Muscle of leg (tissue), 11 donors: ENCODE data around the gene PLCH2. TPM values are rescaled to one million over a fixed set of nuclear protein-coding genes. Genes with fewer than 3 reads are reported as not detected.
A peak's percentile ranks its signal among the peaks of the same experiment; 100 is the strongest.
"Not testable (repeated sequence)": the region's sequence is repeated elsewhere in the genome, so short reads cannot be mapped to it uniquely, and the experiment has no call there.

Source experiments
- DNase-seq: peaks from one replicate; pipeline ENCODE4 v3.0.0; 2013
- H3K27ac ChIP-seq: one replicate; pipeline ENCODE4 v1.5.1; 2013; ENCODE audit warnings: mild to moderate bottlenecking, low read length, control low read depth
- H3K27me3 ChIP-seq: one replicate; pipeline ENCODE4 v1.6.1; 2013; ENCODE audit warnings: low read length; ENCODE audit not compliant: control insufficient read depth, insufficient read depth
- H3K36me3 ChIP-seq: one replicate; pipeline ENCODE4 v1.6.1; 2013; ENCODE audit warnings: low read length; ENCODE audit not compliant: control insufficient read depth, insufficient read depth
- H3K4me1 ChIP-seq: one replicate; pipeline ENCODE4 v1.6.1; 2013; ENCODE audit warnings: low read length; ENCODE audit not compliant: control insufficient read depth, insufficient read depth
- H3K4me3 ChIP-seq: one replicate; pipeline ENCODE4 v1.5.1; 2013; ENCODE audit warnings: low read length, control low read depth
- H3K9me3 ChIP-seq: replicated peaks from 2 replicates; pipeline ENCODE4 v1.6.1; 2013; ENCODE audit warnings: low read depth, low read length; ENCODE audit not compliant: control insufficient read depth
- WGBS: methylation state at CpG from one replicate; pipeline ENCODE4 v1.1.5; 2013; ENCODE audit warnings: missing lambda C conversion rate; ENCODE audit not compliant: insufficient coverage; 5-methylcytosine and 5-hydroxymethylcytosine counted together
- polyA plus RNA-seq, 8 donors: library from polyadenylated mRNA; unstranded; fragments of 120-200 nt; gene quantifications; one replicate each; pipeline versions ENCODE4 v1.2.1 to v1.2.3, GENCODE V29; 2013; ENCODE audit warnings: inconsistent platforms in 1 of 8, low replicate concordance in 1 of 8; ENCODE audit not compliant: insufficient read length in 8 of 8, insufficient read depth in 1 of 8
- total RNA-seq: library from RNA; stranded (reverse); fragments of 120-200 nt; gene quantifications from one replicate; pipeline ENCODE4 v1.2.4, GENCODE V29; 2013

The PLCH2 gene
- total and polyA plus RNA-seq, 9 donors = 0.35 to 3.4 (median 0.75) TPM

GRCh38 chr1:2439369-2439768 is 36.7 kb upstream of the PLCH2 start:
- H3K27me3 ChIP-seq = peaks cover 34% of the 10 kb centered on the region
- no peak for DNase-seq
- no peak overlapping the region for H3K4me3 ChIP-seq
- H3K9me3 ChIP-seq = no peaks in the 10 kb centered on the region
- H3K27ac ChIP-seq = no peak overlapping the region
- 54% methylated on average over 14 of the region's 15 CpGs for WGBS
- no peaks in the 10 kb centered on the region for H3K36me3 ChIP-seq
- H3K4me1 ChIP-seq = no peaks in the 10 kb centered on the region

DNA sequence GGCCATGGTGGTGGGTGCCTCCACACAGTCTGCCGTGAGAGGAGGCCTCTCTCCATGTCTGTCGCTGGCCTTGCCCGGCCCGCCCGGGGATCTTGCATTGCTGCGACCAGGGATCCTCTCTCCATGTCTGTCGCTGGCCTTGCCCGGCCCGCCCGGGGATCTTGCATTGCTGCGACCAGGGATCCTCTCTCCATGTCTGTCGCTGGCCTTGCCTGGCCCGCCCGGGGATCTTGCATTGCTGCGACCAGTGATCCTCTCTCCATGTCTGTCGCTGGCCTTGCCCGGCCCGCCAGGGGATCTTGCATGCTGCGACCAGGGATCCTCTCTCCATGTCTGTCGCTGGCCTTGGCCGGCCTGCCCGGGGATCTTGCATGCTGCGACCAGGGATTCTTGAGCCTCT is 35.7 kb upstream of the PLCH2 start:
- not testable (repeated sequence) for H3K4me1 ChIP-seq, DNase-seq, H3K9me3 ChIP-seq, H3K4me3 ChIP-seq, H3K27ac ChIP-seq, H3K36me3 ChIP-seq
- 94% methylated on average over 23 of the region's 23 CpGs for WGBS
- H3K27me3 ChIP-seq = peaks cover 38% of the 10 kb centered on the region

DNA sequence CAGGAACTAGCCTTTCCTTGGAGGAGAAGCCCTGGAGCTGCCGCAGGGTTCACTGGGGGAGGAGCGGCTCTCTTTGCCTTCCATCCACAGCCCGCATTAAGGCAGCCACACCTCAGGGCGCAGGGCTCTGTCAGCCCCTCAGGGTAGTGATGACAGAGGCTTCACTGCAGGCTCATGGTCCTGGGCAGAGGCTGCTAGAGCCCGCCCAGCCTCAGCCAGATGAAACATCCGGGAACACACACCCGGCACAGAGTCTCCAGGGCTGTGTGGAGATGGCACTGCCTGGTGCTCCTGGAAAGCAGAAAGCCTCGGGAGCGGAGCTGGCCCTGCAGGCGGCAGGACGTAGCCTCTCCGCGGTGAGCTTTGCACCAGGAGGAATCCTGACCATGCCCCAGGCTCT is 34.3 kb upstream of the PLCH2 start:
- 75% methylated on average over 13 of the region's 13 CpGs for WGBS

DNA sequence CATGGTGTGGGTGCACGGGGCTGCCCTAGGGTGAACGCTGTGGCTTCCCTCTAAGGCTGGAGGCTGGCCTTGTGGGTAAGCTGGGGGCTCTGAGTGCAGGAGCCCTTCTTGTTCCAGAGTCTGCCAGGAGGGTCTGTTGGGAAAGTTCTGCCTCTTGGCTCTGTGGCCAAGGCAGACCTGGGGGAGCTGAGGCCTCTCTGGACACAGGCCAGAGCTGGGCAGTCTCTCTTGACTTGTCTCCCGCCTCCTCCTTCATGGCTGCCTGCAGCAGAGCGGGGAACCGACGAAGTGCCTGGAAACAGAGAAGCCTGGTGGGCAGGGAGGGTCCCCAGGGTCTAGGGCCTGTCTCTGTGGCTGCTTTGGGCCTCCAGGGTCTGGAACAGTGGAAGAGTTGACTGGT is 33.4 kb upstream of the PLCH2 start:
- H3K27me3 ChIP-seq = peaks cover 61% of the 10 kb centered on the region

More for the DNA sequence above, 34.3 kb upstream of the PLCH2 start:
- no peak overlapping the region for H3K4me3 ChIP-seq
- H3K4me1 ChIP-seq = peaks cover 2% of the 10 kb centered on the region
- H3K27me3 ChIP-seq = peaks cover 52% of the 10 kb centered on the region
- H3K36me3 ChIP-seq = no peaks in the 10 kb centered on the region
- H3K9me3 ChIP-seq = no peaks in the 10 kb centered on the region
- H3K27ac ChIP-seq = no peak overlapping the region
- DNase-seq = no peak

GRCh38 chr1:2443277-2444137 is 32.6 kb upstream of the PLCH2 start:
- peak; percentile 16 for DNase-seq
- Histone ChIP-seq H3K36me3 (no peaks in the 10 kb centered on the region), H3K9me3 (no peaks in the 10 kb centered on the region), H3K27me3 (peaks cover 64% of the 10 kb centered on the region), H3K4me1 (peaks cover 2% of the 10 kb centered on the region), H3K4me3 (no peak overlapping the region), H3K27ac (no peak overlapping the region)
- WGBS = under 1% methylated on average over 107 of the region's 107 CpGs

More for the DNA sequence above, 33.4 kb upstream of the PLCH2 start:
- H3K4me1 ChIP-seq = peaks cover 2% of the 10 kb centered on the region
- no peak overlapping the region for H3K27ac ChIP-seq
- whole genome bisulfite sequencing = no CpG with 5 or more reads among the region's 6 CpGs
- H3K4me3 ChIP-seq = no peak overlapping the region
- no peaks in the 10 kb centered on the region for H3K36me3 ChIP-seq
- H3K9me3 ChIP-seq = no peaks in the 10 kb centered on the region
- no peak for DNase-seq

GRCh38 chr1:2444138-2444591 is 31.9 kb upstream of the PLCH2 start:
- H3K27ac ChIP-seq = no peak overlapping the region
- no peaks in the 10 kb centered on the region for H3K9me3 ChIP-seq
- H3K4me1 ChIP-seq = peaks cover 2% of the 10 kb centered on the region
- no peak for DNase-seq
- peaks cover 64% of the 10 kb centered on the region for H3K27me3 ChIP-seq
- 24% methylated on average over 19 of the region's 27 CpGs for WGBS
- no peaks in the 10 kb centered on the region for H3K36me3 ChIP-seq
- no peak overlapping the region for H3K4me3 ChIP-seq

- WGBS = 62% methylated on average over 11 of the region's 16 CpGs
- DNase-seq = no peak
- Histone ChIP-seq H3K4me1 (peaks cover 6% of the 10 kb centered on the region), H3K36me3 (no peaks in the 10 kb centered on the region), H3K27me3 (peaks cover 64% of the 10 kb centered on the region), H3K9me3 (no peaks in the 10 kb centered on the region), H3K4me3 (no peak overlapping the region), H3K27ac (no peak overlapping the region)
These were observed 30.8 kb upstream of the PLCH2 start for GRCh38 chr1:2445162-2445822.

GRCh38 chr1:2445823-2446215 is 30.3 kb upstream of the PLCH2 start:
- Histone ChIP-seq H3K36me3 (no peaks in the 10 kb centered on the region), H3K4me3 (no peak overlapping the region), H3K9me3 (no peaks in the 10 kb centered on the region), H3K4me1 (peaks cover 6% of the 10 kb centered on the region), H3K27me3 (peaks cover 62% of the 10 kb centered on the region), H3K27ac (no peak overlapping the region)
- WGBS = 75% methylated on average over 15 of the region's 15 CpGs
- no peak for DNase-seq

DNA sequence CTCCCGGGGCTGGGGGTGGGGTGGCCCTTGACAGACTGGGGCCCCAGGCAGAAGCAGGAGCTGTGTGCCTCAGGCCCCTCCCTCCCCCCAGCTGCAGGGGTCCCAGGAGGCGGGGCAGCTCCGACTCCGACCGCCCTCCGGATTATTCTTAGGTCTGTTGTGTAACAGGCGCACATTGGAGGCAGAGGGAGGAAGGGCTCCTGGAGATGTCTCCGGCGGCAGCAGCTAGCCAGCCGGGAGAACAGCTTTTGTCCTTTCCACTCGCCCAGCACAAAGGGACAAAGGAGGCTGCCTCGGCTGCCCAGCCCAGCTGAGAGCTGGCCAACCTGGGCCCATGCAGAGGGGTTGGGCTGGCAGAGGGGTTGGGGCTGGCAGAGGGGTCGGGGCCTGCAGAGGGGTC is 29.7 kb upstream of the PLCH2 start:
- H3K4me3 ChIP-seq = no peak overlapping the region
- DNase-seq = no peak
- peaks cover 61% of the 10 kb centered on the region for H3K27me3 ChIP-seq
- 15% methylated on average over 7 of the region's 13 CpGs for WGBS
- no peaks in the 10 kb centered on the region for H3K36me3 ChIP-seq
- H3K9me3 ChIP-seq = no peaks in the 10 kb centered on the region
- peaks cover 6% of the 10 kb centered on the region for H3K4me1 ChIP-seq
- no peak overlapping the region for H3K27ac ChIP-seq

DNA sequence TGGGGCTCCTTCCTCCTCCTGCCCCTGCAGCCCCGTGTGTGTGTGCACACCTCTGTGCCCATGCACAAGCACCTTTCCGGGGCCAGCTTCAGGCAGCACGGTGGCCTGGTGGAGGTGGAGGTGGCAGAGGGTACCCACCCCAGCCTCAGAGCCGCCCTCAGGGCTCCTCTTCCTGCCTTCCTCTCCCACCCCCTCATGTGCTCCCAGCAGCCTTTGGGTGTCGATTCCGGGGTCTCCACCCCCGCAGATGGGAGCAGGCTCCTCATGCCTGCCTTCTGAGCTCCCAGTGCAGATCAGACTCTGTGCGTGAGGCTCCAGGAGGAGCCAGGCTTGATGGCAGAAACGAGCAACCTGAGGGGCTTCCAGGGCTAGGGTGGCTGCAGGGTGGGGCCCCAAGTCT is 29.2 kb upstream of the PLCH2 start:
- Histone ChIP-seq H3K27me3 (peaks cover 57% of the 10 kb centered on the region), H3K4me3 (no peak overlapping the region), H3K36me3 (no peaks in the 10 kb centered on the region), H3K27ac (no peak overlapping the region), H3K4me1 (peaks cover 6% of the 10 kb centered on the region), H3K9me3 (no peaks in the 10 kb centered on the region)
- DNase-seq = no peak
- 28% methylated on average over 5 of the region's 9 CpGs for whole genome bisulfite sequencing
